ENCODE results near the gene ZBTB32. TPM values are rescaled to one million over a fixed set of nuclear protein-coding genes. Genes with fewer than 3 reads are reported as not detected.

ZBTB32 gene
- total RNA-seq, 2 donors from 2014 or later, result not detected

- H3K9ac ChIP-seq (ENCODE audit: extremely low read depth, low read length, poor library complexity, severe bottlenecking), result no peak overlapping the region
- H3K27me3 Mint-ChIP-seq (ENCODE audit: insufficient read depth), result no peaks in the 10 kb centered on the region
- H3K27me3 ChIP-seq (ENCODE audit: control insufficient read depth, insufficient read depth, low read length, poor library complexity, severe bottlenecking), result no peaks in the 10 kb centered on the region
- H3K36me3 Mint-ChIP-seq (ENCODE audit: low read depth), result peaks cover 78% of the 10 kb centered on the region
- WGBS, 2 experiments (ENCODE audit: insufficient coverage in 1 of 2, insufficient read length in 1 of 2), result 93 to 95% methylated on average over 10 to 19 of the region's 19 CpGs
- no peaks in the 10 kb centered on the region for H3K9me3 ChIP-seq (ENCODE audit: control insufficient read depth, low read length)
- no peak for DNase-seq
- H3K4me3 ChIP-seq (ENCODE audit: low read length), result no peak overlapping the region
- H3K4me3 Mint-ChIP-seq, result no peak overlapping the region
- no peaks in the 10 kb centered on the region for H3K4me1 ChIP-seq (ENCODE audit: control insufficient read depth, insufficient read depth, low read length)
- no peak for TF ChIP-seq CTCF (conservative IDR thresholded peaks at IDR 0.05)
- H3K36me3 ChIP-seq (ENCODE audit: control insufficient read depth, insufficient read depth, low read length), result peaks cover 77% of the 10 kb centered on the region
- no peaks in the 10 kb centered on the region for H3K9me3 Mint-ChIP-seq
- H3K27ac ChIP-seq (ENCODE audit: low read depth, low read length), result no peak overlapping the region
- no peaks in the 10 kb centered on the region for H3K4me1 Mint-ChIP-seq
- H3K27ac Mint-ChIP-seq, result no peak overlapping the region
Observed at GRCh38 chr19:35727956-35728706, 23.8 kb downstream of the ZBTB32 start.

- Mint-ChIP-seq H3K4me3 (no peak overlapping the region), H3K27me3 (ENCODE audit: insufficient read depth) (no peaks in the 10 kb centered on the region), H3K36me3 (ENCODE audit: low read depth) (peaks cover 75% of the 10 kb centered on the region), H3K4me1 (no peaks in the 10 kb centered on the region), H3K9me3 (no peaks in the 10 kb centered on the region), H3K27ac (no peak overlapping the region)
- Histone ChIP-seq H3K27ac (ENCODE audit: low read depth, low read length) (no peak overlapping the region), H3K9me3 (ENCODE audit: control insufficient read depth, low read length) (no peaks in the 10 kb centered on the region), H3K9ac (ENCODE audit: extremely low read depth, low read length, poor library complexity, severe bottlenecking) (no peak overlapping the region), H3K36me3 (ENCODE audit: control insufficient read depth, insufficient read depth, low read length) (peaks cover 76% of the 10 kb centered on the region), H3K4me1 (ENCODE audit: control insufficient read depth, insufficient read depth, low read length) (no peaks in the 10 kb centered on the region), H3K27me3 (ENCODE audit: control insufficient read depth, insufficient read depth, low read length, poor library complexity, severe bottlenecking) (no peaks in the 10 kb centered on the region), H3K4me3 (ENCODE audit: low read length) (no peak overlapping the region)
- 97% methylated on average over 12 to 18 of the region's 18 CpGs for WGBS, 2 experiments (ENCODE audit: insufficient coverage in 1 of 2, insufficient read length in 1 of 2)
- DNase-seq, result no peak
- no peak for TF ChIP-seq CTCF (conservative IDR thresholded peaks at IDR 0.05)
Observed at GRCh38 chr19:35729021-35729420, 24.7 kb downstream of the ZBTB32 start.

GRCh38 chr19:35729763-35730162, 25.4 kb downstream of the ZBTB32 start:
- H3K27ac ChIP-seq (ENCODE audit: low read depth, low read length), result no peak overlapping the region
- no peaks in the 10 kb centered on the region for H3K4me1 ChIP-seq (ENCODE audit: control insufficient read depth, insufficient read depth, low read length)
- no peaks in the 10 kb centered on the region for H3K27me3 ChIP-seq (ENCODE audit: control insufficient read depth, insufficient read depth, low read length, poor library complexity, severe bottlenecking)
- peaks cover 77% of the 10 kb centered on the region for H3K36me3 ChIP-seq (ENCODE audit: control insufficient read depth, insufficient read depth, low read length)
- H3K36me3 Mint-ChIP-seq (ENCODE audit: low read depth), result peaks cover 75% of the 10 kb centered on the region
- H3K27ac Mint-ChIP-seq, result no peak overlapping the region
- 91 to 97% methylated on average over 11 of the region's 11 CpGs for WGBS, 2 experiments (ENCODE audit: insufficient coverage in 1 of 2, insufficient read length in 1 of 2)
- H3K9me3 ChIP-seq (ENCODE audit: control insufficient read depth, low read length), result no peaks in the 10 kb centered on the region
- no peak overlapping the region for H3K9ac ChIP-seq (ENCODE audit: extremely low read depth, low read length, poor library complexity, severe bottlenecking)
- no peaks in the 10 kb centered on the region for H3K27me3 Mint-ChIP-seq (ENCODE audit: insufficient read depth)
- no peak overlapping the region for H3K4me3 Mint-ChIP-seq
- H3K9me3 Mint-ChIP-seq, result no peaks in the 10 kb centered on the region
- DNase-seq, result no peak
- no peak for TF ChIP-seq CTCF (conservative IDR thresholded peaks at IDR 0.05)
- no peak overlapping the region for H3K4me3 ChIP-seq (ENCODE audit: low read length)
- H3K4me1 Mint-ChIP-seq, result no peaks in the 10 kb centered on the region
